KMS-11 (cell line): ENCODE data around the gene SLC22A23.

Source experiments
- H2AFZ ChIP-seq: fragments of 200-600 bp; sonication (generic); 2 replicates; pipeline ENCODE4 v1.6.1; 2016; ENCODE audit warnings: antibody characterized with exemption, mixed run types, low read depth
- H3K27ac ChIP-seq: fragments of 200-600 bp; sonication (generic); 2 replicates; pipeline ENCODE4 v1.6.1; 2016; ENCODE audit warnings: mild to moderate bottlenecking, mixed run types
- H3K27me3 ChIP-seq: fragments of 200-600 bp; sonication (generic); 2 replicates; pipeline ENCODE4 v1.6.1; 2017; ENCODE audit warnings: mild to moderate bottlenecking, low read depth, mixed run types, moderate library complexity; ENCODE audit not compliant: insufficient read depth
- H3K36me3 ChIP-seq: fragments of 200-600 bp; sonication (generic); 2 replicates; pipeline ENCODE4 v1.6.1; 2017; ENCODE audit warnings: mild to moderate bottlenecking, mixed run types; ENCODE audit not compliant: insufficient read depth
- H3K4me1 ChIP-seq: fragments of 200-600 bp; sonication (generic); 2 replicates; pipeline ENCODE4 v1.6.1; 2016; ENCODE audit warnings: mild to moderate bottlenecking, low read depth, mixed run types; ENCODE audit not compliant: poor library complexity, severe bottlenecking
- H3K4me2 ChIP-seq: fragments of 200-600 bp; sonication (generic); 2 replicates; pipeline ENCODE4 v1.7.0; 2016; ENCODE audit warnings: mild to moderate bottlenecking, mixed run types
- H3K4me3 ChIP-seq: fragments of 200-600 bp; sonication (generic); IDR thresholded peaks from 2 replicates; pipeline ENCODE4 v1.6.1; 2017; ENCODE audit warnings: low read depth, low read length, mixed read lengths; ENCODE audit not compliant: insufficient read depth
- H3K79me2 ChIP-seq: fragments of 200-600 bp; sonication (generic); 2 replicates; pipeline ENCODE4 v1.6.1; 2016; ENCODE audit warnings: low read depth, mixed run types; ENCODE audit not compliant: insufficient read depth
- H3K9ac ChIP-seq: fragments of 200-600 bp; sonication (generic); 2 replicates; pipeline ENCODE4 v1.6.1; 2016; ENCODE audit warnings: mild to moderate bottlenecking, mixed run types
- H4K20me1 ChIP-seq: fragments of 200-600 bp; sonication (generic); 2 replicates; pipeline ENCODE4 v1.6.1; 2016; ENCODE audit warnings: mild to moderate bottlenecking, mixed run types; ENCODE audit not compliant: insufficient read depth
- CTCF ChIP-seq: fragments of 200-600 bp; sonication (generic); conservative IDR thresholded peaks from 2 replicates; pipeline ENCODE4 v1.6.1; 2017; ENCODE audit warnings: low read depth, mild to moderate bottlenecking, antibody characterized with exemption, low read length, moderate library complexity, mixed read lengths

Gene SLC22A23

DNA sequence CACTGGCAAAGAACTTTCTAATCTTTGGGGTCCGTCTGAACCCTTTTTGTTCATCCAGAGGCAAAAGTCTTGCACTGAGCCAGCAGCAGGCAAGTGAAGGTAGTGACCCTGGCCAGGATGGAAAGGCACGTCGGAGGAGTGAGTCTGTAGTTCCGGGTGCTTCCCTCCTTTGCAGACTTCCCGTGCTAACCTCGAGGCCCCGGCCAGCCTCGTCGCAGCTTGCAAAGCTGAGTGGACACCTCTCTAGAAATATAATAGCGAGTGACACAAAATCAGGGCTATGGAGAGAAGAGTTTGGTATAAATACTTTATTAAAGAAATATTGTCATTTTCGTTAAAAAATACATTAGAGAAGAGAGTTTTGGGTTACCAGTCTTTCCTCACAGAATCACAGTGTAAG, 188.2 kb downstream of the SLC22A23 start:
- H4K20me1 ChIP-seq: no peaks in the 10 kb centered on the region
- H3K9ac ChIP-seq: no peak overlapping the region
- H3K4me3 ChIP-seq: no peak overlapping the region
- no peak for TF ChIP-seq CTCF
- no peaks in the 10 kb centered on the region for H3K27me3 ChIP-seq
- H3K36me3 ChIP-seq: no peaks in the 10 kb centered on the region; the same call in 1 of the 2 replicates
- H2AFZ ChIP-seq: no peak overlapping the region
- H3K4me1 ChIP-seq: no peaks in the 10 kb centered on the region
- peaks cover 21% of the 10 kb centered on the region; the same call in 1 of the 2 replicates for H3K79me2 ChIP-seq
- H3K27ac ChIP-seq: no peak overlapping the region
- no peak overlapping the region for H3K4me2 ChIP-seq

DNA sequence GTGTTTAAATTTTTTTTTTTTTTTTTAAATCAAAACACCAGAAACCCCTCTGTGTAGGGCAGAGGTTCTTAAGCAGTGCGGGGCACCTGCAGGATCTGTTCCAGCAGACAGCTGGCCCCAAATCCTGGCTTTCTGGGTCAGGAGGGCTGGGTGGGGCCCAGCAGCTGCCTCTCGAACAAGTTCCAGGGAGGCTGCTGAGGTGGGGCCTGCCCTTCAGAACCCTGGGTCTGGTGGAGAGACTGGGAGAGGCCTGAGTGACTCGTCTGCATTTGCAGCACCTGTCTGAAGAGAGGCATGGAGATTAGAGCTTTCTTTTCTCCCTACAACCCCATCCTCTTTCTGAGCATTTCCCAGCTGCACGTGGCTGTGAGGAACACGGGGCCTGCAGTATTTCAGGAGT, 189.7 kb downstream of the SLC22A23 start:
- Histone ChIP-seq H3K27ac (no peak overlapping the region), H4K20me1 (no peaks in the 10 kb centered on the region), H3K4me1 (no peaks in the 10 kb centered on the region), H3K9ac (no peak overlapping the region), H2AFZ (no peak overlapping the region), H3K36me3 (no peaks in the 10 kb centered on the region; the same call in 1 of the 2 replicates), H3K27me3 (no peaks in the 10 kb centered on the region), H3K79me2 (peaks cover 34% of the 10 kb centered on the region), H3K4me3 (no peak overlapping the region), H3K4me2 (no peak overlapping the region)
- TF ChIP-seq CTCF: no peak

GRCh38 chr6:3266170-3266569, 190.7 kb downstream of the SLC22A23 start:
- H3K36me3 ChIP-seq: no peaks in the 10 kb centered on the region
- H3K9ac ChIP-seq: no peak overlapping the region
- H3K27ac ChIP-seq: no peak overlapping the region
- no peaks in the 10 kb centered on the region for H3K4me1 ChIP-seq
- H3K79me2 ChIP-seq: peaks cover 44% of the 10 kb centered on the region
- H3K4me3 ChIP-seq: no peak overlapping the region
- H3K4me2 ChIP-seq: no peak overlapping the region
- no peaks in the 10 kb centered on the region for H3K27me3 ChIP-seq
- no peak overlapping the region for H2AFZ ChIP-seq
- H4K20me1 ChIP-seq: no peaks in the 10 kb centered on the region
- no peak for TF ChIP-seq CTCF

GRCh38 chr6:3265671-3266070, 191.2 kb downstream of the SLC22A23 start:
- no peak overlapping the region for H3K9ac ChIP-seq
- H3K4me1 ChIP-seq: peaks cover 3% of the 10 kb centered on the region
- no peak overlapping the region for H3K27ac ChIP-seq
- no peaks in the 10 kb centered on the region for H3K27me3 ChIP-seq
- TF ChIP-seq CTCF: no peak
- no peaks in the 10 kb centered on the region for H3K36me3 ChIP-seq
- no peaks in the 10 kb centered on the region for H4K20me1 ChIP-seq
- peaks cover 49% of the 10 kb centered on the region for H3K79me2 ChIP-seq
- no peak overlapping the region for H2AFZ ChIP-seq
- no peak overlapping the region for H3K4me2 ChIP-seq
- H3K4me3 ChIP-seq: no peak overlapping the region
